Stimulated activated CD4-positive, alpha-beta T cell treated with anti-CD3 and anti-CD28 coated beads, TNF-alpha, amount 100 ng/mL, for 24 hours (primary cell): ENCODE data around the gene PLGRKT.
"Not testable (repeated sequence)": the region's sequence is repeated elsewhere in the genome, so short reads cannot be mapped to it uniquely, and the experiment has no call there.

Experiments
- DNase-seq, 3 experiments: peaks; one replicate each; pipeline ENCODE4 v3.0.0-alpha.2; 2020; ENCODE audit warnings: low read depth in 3 of 3

Gene PLGRKT

GRCh38 chr9:5452286-5452609 lies 14.5 kb upstream of the PLGRKT start:
- no peak for DNase-seq

- DNase-seq, result peak; percentile 70 to 85 (median 73)
Observed at GRCh38 chr9:5450359-5451091, 12.8 kb upstream of the PLGRKT start, which contains the start of gene CD274. CD274 (plus strand) TSS chr9:5450542; CDS start chr9:5456114, 5,572 bp downstream.

GRCh38 chr9:5449521-5450358 lies 12.0 kb upstream of the PLGRKT start:
- no peak for DNase-seq

- DNase-seq, result no peak
Observed at GRCh38 chr9:5448461-5449435, 11.0 kb upstream of the PLGRKT start.

GRCh38 chr9:5448016-5448415 lies 10.3 kb upstream of the PLGRKT start:
- no peak for DNase-seq

- DNase-seq, result no peak
Observed at GRCh38 chr9:5447337-5447736, 9.6 kb upstream of the PLGRKT start.

GRCh38 chr9:5446451-5447236 lies 8.9 kb upstream of the PLGRKT start:
- no peak for DNase-seq

- no peak for DNase-seq
Observed at GRCh38 chr9:5445886-5446285, 8.2 kb upstream of the PLGRKT start.

GRCh38 chr9:5445096-5445495 lies 7.4 kb upstream of the PLGRKT start:
- DNase-seq, result not testable (repeated sequence)

GRCh38 chr9:5443850-5444249 lies 6.1 kb upstream of the PLGRKT start:
- no peak for DNase-seq

GRCh38 chr9:5442400-5443011 lies 4.8 kb upstream of the PLGRKT start:
- DNase-seq, result no peak

- no peak for DNase-seq
Observed at GRCh38 chr9:5441043-5441442, 3.3 kb upstream of the PLGRKT start.

- DNase-seq, result no peak
Observed at GRCh38 chr9:5440426-5440825, 2.7 kb upstream of the PLGRKT start.

- peak in 2 of 3 experiments; percentile 22 to 58 for DNase-seq
Observed at GRCh38 chr9:5438301-5439162, 807 bp upstream of the PLGRKT start.

- no peak for DNase-seq
Observed at GRCh38 chr9:5436441-5436840, 1.3 kb downstream of the PLGRKT start.

- no peak for DNase-seq
Observed at GRCh38 chr9:5435912-5436311, 1.8 kb downstream of the PLGRKT start.

GRCh38 chr9:5433841-5434810 lies 3.6 kb downstream of the PLGRKT start:
- not testable (repeated sequence) for DNase-seq

- not testable (repeated sequence) for DNase-seq
Observed at GRCh38 chr9:5433328-5433727, 4.4 kb downstream of the PLGRKT start.
